ENCODE measurements around the gene RBFA. TPM values are rescaled to one million over a fixed set of nuclear protein-coding genes. Genes with fewer than 3 reads are reported as not detected.

Gene RBFA
- total and polyA plus RNA-seq, 2 of the 13 experiments (the other 11 are each of a cell fraction or from before 2014, with no cell fraction given) = 29.7 to 42.4 TPM

GRCh38 chr18:80000877-80001276, 33.4 kb upstream of the RBFA start:
- no peak for TF ChIP-seq HDAC2 (CRISPR knock-in tag; IDR thresholded peaks at IDR 0.05)
- no peak for TF ChIP-seq CREB1 (IDR thresholded peaks at IDR 0.05)
- no peak for TF ChIP-seq CREB1 (CRISPR knock-in tag; IDR thresholded peaks at IDR 0.05)
- TF ChIP-seq TGIF2 (CRISPR knock-in tag; IDR thresholded peaks at IDR 0.05) = no peak
- TF ChIP-seq ZFP37 (CRISPR knock-in tag; IDR thresholded peaks at IDR 0.05; ENCODE audit: borderline replicate concordance) = no peak
- TF ChIP-seq MXI1 (IDR thresholded peaks at IDR 0.05; ENCODE audit: borderline replicate concordance, low read depth, low read length) = no peak
- TF ChIP-seq PAF1 (CRISPR knock-in tag; IDR thresholded peaks at IDR 0.05) = no peak
- no peak for TF ChIP-seq NFIC (IDR thresholded peaks at IDR 0.05; ENCODE audit: low read length)
- no peak for TF ChIP-seq NCOA1 (CRISPR knock-in tag; IDR thresholded peaks at IDR 0.05)
- no peak for TF ChIP-seq LCORL (IDR thresholded peaks at IDR 0.05)
- no peak for TF ChIP-seq LCORL (CRISPR knock-in tag; IDR thresholded peaks at IDR 0.05)
- TF ChIP-seq SNAPC5 (CRISPR knock-in tag; IDR thresholded peaks at IDR 0.05; ENCODE audit: borderline replicate concordance) = no peak
- no peak for TF ChIP-seq JUND (CRISPR knock-in tag; IDR thresholded peaks at IDR 0.05)
- Histone ChIP-seq H3K27ac (ENCODE audit: extremely low read length, insufficient read depth, low read length) (no peak overlapping the region), H3K9ac (ENCODE audit: insufficient read depth, low read depth, low read length) (no peak overlapping the region), H3K79me2 (ENCODE audit: insufficient read depth, low read length) (no peaks in the 10 kb centered on the region), H3K36me3 (replicated peaks in 1 of 2; ENCODE audit: control insufficient read depth in 1 of 2, insufficient read depth in 2 of 2, low read length in 2 of 2) (no peaks in the 10 kb centered on the region), H3K4me1 (ENCODE audit: insufficient read depth, low read length) (peaks cover 21% of the 10 kb centered on the region), H3K27me3 (ENCODE audit: control insufficient read depth in 1 of 2, insufficient read depth in 2 of 2, low read length in 2 of 2) (no peaks in the 10 kb centered on the region), H3K4me3 (replicated peaks in 1 of 3; ENCODE audit: insufficient read depth in 1 of 3, low read depth in 2 of 3, low read length in 3 of 3) (no peak overlapping the region), H4K20me1 (ENCODE audit: insufficient read depth, low read length) (no peaks in the 10 kb centered on the region), H2AFZ (ENCODE audit: low read length) (no peak overlapping the region), H3K9me3 (ENCODE audit: low read length) (peaks cover 17% of the 10 kb centered on the region), H3K4me2 (ENCODE audit: low read depth, low read length) (no peak overlapping the region)
- intact Hi-C loops (cut with micrococcal nuclease; ENCODE audit: unreplicated experiment) = no loop called here
- BruUV-seq (replicated peaks) = no TSS peak
- ATAC-seq (no peak), DNase-seq (ENCODE audit: low spot score) (no peak), FAIRE-seq (no peak)
- ChIA-PET CTCF (ENCODE audit: low intra/inter-chr PET ratio, low total read pairs) (no interaction called here), POLR2A (no interaction called here)
- in situ Hi-C loops (cut with HindIII; ENCODE audit: extremely low pct_ligation_motif_present, low pct_unique_long_range_greater_than_20kb) = no loop called here
- WGBS (ENCODE audit: low lambda C conversion rate) = 75% methylated on average over 2 of the region's 3 CpGs

- no peaks in the 10 kb centered on the region; a peak in 1 of 5 replicates for H3K27me3 ChIP-seq (ENCODE audit: control insufficient read depth in 1 of 2, insufficient read depth in 2 of 2, low read length in 2 of 2)
- in situ Hi-C loops (cut with HindIII; ENCODE audit: extremely low pct_ligation_motif_present, low pct_unique_long_range_greater_than_20kb) (no loop called here), intact Hi-C loops (cut with micrococcal nuclease; ENCODE audit: unreplicated experiment) (no loop called here)
- ATAC-seq (no peak), DNase-seq (ENCODE audit: low spot score) (no peak), FAIRE-seq (no peak)
- no peak overlapping the region for H3K9ac ChIP-seq (ENCODE audit: insufficient read depth, low read depth, low read length)
- no peak overlapping the region for H3K4me2 ChIP-seq (ENCODE audit: low read depth, low read length)
- peaks cover 17% of the 10 kb centered on the region for H3K9me3 ChIP-seq (ENCODE audit: low read length)
- ChIA-PET POLR2A (no interaction called here), CTCF (ENCODE audit: low intra/inter-chr PET ratio, low total read pairs) (no interaction called here)
- H3K27ac ChIP-seq (ENCODE audit: extremely low read length, insufficient read depth, low read length) = no peak overlapping the region
- H3K4me3 ChIP-seq (replicated peaks in 1 of 3; ENCODE audit: insufficient read depth in 1 of 3, low read depth in 2 of 3, low read length in 3 of 3) = no peak overlapping the region
- H3K36me3 ChIP-seq (replicated peaks in 1 of 2; ENCODE audit: control insufficient read depth in 1 of 2, insufficient read depth in 2 of 2, low read length in 2 of 2) = no peaks in the 10 kb centered on the region
- no TSS peak for BruUV-seq (replicated peaks)
- TF ChIP-seq EP300 (IDR thresholded peaks at IDR 0.05; ENCODE audit: low read depth in 2 of 2, low read length in 2 of 2) (no peak), EP300 (CRISPR knock-in tag; IDR thresholded peaks at IDR 0.05; ENCODE audit: borderline replicate concordance) (no peak), CC2D1A (CRISPR knock-in tag; IDR thresholded peaks at IDR 0.05) (no peak), ZNF33A (CRISPR knock-in tag; IDR thresholded peaks at IDR 0.05; ENCODE audit: borderline replicate concordance) (no peak), MAFK (conservative IDR thresholded peaks at IDR 0.05 in 1 of 2, IDR thresholded peaks at IDR 0.05 in 1 of 2; ENCODE audit: low read length in 2 of 2) (peak; percentile 20 to 47; a peak in 1 of 4 replicates), MAFF (IDR thresholded peaks at IDR 0.05; ENCODE audit: low read depth, low read length) (0 out of 2 replicates have a peak, but pooled peaks have one; percentile 29)
- H4K20me1 ChIP-seq (ENCODE audit: insufficient read depth, low read length) = no peaks in the 10 kb centered on the region
- H2AFZ ChIP-seq (ENCODE audit: low read length) = no peak overlapping the region
- WGBS (ENCODE audit: low lambda C conversion rate) = 70% methylated on average over 5 of the region's 5 CpGs
- peaks cover 21% of the 10 kb centered on the region for H3K4me1 ChIP-seq (ENCODE audit: insufficient read depth, low read length)
- no peaks in the 10 kb centered on the region for H3K79me2 ChIP-seq (ENCODE audit: insufficient read depth, low read length)
Observed at GRCh38 chr18:80002468-80002867, 31.8 kb upstream of the RBFA start.

All from HepG2 (cell line).